ENCODE measurements around the gene RREB1.
"Not testable (repeated sequence)": the region's sequence is repeated elsewhere in the genome, so short reads cannot be mapped to it uniquely, and the experiment has no call there.

The RREB1 gene

DNA sequence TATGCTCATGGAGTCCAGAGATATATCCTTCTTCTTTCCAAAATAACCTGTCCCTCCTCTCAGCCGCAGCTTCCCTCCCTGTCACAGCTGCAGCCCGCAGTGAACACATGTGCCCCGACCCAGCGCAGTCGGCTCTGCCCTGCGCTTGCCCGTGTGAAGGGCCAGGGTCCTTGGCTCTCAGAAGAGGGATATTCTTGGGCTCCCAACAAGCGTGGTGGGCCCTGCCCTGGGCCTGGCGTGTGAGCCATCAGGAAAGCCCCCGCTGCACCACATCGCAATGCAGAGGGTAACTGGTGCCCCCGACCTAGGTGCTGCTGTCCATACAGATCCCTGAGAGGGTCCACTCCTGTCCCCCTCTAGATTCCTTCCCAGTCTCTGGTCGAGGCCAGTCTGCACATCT, 140.1 kb downstream of the RREB1 start:
- DNase-seq: no peak

DNA sequence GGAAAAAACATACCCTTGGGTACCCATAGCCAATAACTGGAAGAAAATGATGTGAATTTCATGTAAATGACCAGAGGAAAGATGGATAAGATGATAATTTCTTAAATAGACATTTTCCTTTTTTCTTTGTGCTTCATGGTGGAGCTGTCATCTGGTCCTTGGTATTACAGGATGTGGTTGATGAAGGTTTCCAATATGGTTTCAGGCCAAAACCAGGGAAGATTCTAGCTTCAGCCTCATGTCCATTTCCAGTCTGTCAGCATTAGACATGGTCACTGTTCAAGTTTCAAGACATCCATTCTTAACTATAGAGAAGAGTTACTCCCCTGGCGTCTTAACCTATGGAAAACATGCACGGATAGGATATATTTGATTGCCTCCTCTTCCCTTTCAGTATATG, 141.6 kb downstream of the RREB1 start:
- DNase-seq: no peak

DNA sequence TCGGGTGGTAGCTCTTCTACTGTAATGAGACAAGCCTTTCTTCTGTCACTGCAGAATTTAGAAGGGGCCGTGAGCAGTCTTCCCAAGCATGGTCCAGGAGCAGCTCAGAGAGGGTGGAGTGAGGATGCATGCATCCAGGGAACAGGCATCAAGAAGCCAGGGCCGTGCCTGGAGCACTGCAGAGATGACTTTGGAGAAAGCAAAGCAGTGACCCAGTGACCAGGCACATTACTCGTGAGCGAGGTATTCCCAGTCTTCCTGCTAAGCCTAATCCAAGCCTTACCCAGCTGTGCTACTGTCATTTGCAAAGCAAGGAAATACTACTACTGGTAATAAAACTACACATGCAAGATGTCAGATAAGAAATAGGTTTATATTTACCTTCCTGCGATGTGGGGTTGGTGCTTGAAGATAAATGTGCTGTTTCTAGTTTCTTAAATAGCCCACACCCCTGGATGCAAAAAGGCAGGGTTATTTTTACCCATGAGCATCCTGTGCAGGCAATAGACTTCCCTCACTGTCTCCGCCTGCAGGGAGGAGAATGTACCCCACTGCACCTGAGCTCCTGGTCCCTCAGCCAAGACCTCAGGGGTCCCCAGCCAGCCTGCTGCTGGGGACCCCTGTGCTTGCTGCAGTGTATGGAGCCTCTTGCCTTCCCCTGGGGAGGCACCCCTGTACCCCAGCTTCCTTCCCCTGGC, 142.3 kb downstream of the RREB1 start:
- DNase-seq: no peak

GRCh38 chr6:7250812-7251211, 143.1 kb downstream of the RREB1 start:
- DNase-seq: no peak

DNA sequence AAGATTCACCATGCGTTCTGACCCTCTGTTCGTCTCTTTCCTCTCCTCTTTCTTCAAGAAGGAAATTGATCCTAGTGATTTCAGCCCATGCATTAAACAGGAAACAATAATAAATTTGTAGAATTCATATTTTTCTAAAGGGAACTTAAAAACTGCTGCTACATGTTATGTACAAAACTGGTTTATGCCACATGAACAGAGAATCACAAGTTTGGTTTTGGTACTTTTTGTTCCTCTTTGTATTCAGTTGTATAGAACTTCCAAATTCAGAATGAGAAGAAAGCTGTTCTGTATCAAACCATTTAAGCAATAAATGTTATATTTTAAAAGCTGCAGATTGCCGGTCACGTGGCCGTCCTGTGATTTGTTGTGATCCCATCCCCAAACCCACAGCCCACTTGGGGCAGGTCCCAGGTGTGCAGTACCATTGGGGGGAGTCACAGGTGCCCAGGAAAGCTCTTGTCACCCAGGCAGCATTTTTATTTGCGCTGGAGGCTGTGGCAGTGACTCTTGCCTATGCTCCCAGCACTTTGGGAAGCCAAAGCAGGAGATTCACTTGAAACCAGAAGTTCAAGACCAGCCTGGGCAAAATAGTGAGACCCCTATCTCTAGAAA, 144.0 kb downstream of the RREB1 start:
- no peak for DNase-seq

DNA sequence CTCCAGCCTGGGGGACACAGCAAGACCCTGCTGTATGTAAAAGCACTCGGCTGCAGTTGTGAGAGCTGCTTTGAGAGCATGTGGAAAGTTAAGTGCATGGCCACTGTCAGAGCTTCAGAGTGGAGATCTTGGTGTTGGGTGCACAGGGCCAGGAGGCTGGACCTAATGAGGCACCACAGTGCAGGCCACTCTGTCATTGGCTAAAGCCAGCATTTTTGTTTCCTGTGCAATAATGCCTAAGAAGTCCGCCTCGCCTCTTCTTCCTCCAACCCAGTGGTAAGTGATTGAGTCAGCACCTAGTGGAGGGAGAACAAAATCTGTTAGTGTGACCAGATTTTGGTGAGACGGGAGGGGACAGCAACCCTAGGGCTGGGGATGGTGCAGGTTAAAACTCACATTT, 144.6 kb downstream of the RREB1 start:
- no peak for DNase-seq

DNA sequence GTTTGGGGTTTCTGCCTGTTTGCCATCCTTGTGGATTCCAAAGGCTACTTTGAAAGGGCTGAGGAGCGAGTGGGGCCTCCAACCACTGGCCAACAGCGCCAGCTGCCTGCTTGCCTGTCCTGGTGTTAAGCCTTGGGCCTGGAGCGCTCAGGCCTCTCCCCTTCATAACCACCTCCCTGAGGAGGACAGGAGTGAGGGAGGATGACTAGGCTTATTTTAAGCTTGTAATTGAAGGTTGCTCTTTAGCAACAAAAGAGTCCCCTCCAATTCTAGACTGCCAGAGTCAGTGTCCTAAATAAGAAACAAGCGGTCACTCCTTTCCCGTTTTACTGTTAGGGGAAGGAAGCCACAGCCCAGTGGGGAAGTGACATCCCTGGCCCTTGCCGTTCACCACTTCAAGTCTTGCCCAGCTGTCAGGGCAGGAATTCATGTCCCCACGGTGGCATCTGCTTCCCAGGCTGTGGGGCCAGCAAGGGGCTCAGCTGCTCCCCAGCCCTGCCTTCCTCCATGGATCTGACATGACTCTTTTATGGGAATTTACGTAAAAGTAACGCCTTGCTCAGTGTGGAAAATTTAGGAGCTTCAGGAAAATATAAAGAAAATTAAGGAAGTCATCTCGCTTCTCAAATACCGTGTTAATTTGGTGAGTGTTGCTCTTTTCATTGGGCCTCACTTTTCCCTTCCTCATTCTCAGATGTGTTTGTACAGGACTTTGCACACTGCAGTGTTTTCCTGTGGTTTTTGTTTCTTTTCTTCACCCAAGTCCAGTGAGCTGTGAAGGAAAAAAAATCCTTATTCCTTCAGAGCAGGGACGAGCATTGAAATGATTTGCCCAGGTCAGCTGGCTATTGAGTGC, 147.4 kb downstream of the RREB1 start:
- DNase-seq: no peak

DNA sequence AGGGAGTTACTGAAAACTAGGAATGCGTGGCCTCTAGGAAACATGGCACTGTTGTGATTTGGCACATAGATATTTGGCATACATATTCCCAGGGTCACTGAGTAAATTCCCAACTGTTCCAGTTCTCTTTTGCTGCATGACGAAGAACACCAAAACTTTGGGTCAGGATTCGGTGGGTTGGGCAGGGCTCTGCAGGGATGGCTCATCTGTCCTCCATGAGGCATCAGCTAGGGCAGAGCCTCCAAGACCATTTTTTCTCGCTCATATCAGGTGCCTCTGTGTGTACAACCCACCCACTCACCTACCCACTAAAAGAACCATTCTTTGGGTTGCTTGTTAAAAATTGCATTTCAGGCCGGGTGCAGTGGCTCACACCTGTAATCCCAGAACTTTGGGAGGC, 148.2 kb downstream of the RREB1 start:
- no peak for DNase-seq

GRCh38 chr6:7256785-7257184, 149.0 kb downstream of the RREB1 start:
- DNase-seq: no peak

- no peak for DNase-seq
Measured at GRCh38 chr6:7257521-7258230, 149.9 kb downstream of the RREB1 start.

GRCh38 chr6:7258231-7258763, 150.5 kb downstream of the RREB1 start:
- no peak for DNase-seq

GRCh38 chr6:7260291-7261031, 152.7 kb downstream of the RREB1 start:
- no peak for DNase-seq

DNA sequence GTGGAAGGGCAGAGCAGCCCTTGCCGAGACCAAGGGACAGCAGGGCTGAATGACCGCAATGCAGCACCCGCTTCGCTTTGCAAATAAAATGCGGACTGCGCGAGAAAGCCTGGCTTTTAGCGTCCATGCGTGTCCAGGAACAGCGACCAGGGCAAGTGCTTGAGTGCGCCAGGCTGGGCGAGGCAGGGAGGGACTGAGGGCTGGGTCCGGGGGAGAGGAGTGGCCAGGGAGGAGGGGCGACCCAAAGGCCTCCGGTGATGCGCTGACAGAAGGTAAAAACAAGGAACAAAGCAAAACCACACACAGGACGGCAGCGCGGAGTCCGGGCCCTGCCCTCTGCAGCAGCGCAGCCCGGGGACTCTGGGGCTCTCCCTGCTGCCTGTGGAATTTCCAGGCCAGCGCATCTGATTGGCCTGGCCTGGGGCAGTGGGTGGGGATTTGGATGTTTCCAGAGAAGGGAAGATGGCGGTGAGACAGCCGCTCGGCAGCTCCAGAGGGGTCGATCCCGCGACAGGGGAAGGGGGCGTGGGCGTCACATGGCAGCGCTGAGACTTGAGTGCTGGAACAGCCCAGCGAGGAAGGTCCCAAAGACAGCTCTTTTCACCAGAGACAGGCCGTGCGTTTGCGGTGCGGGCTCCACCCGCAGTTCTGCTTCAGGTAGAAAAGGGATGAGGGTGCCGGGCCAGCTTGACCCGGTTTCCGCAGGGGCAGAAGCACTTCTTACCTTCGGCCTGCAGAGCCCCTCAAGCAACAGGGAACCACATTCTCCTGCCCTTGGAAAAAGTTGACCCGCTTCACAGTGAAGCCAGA, 153.5 kb downstream of the RREB1 start:
- DNase-seq: peak; percentile 38

- no peak for DNase-seq
Measured at GRCh38 chr6:7261852-7262461, 154.2 kb downstream of the RREB1 start.

GRCh38 chr6:7262746-7263518, 155.2 kb downstream of the RREB1 start:
- no peak for DNase-seq

- not testable (repeated sequence) for DNase-seq
Measured at GRCh38 chr6:7263519-7263805, 155.7 kb downstream of the RREB1 start.

GRCh38 chr6:7264041-7264440, 156.3 kb downstream of the RREB1 start:
- DNase-seq: no peak

DNA sequence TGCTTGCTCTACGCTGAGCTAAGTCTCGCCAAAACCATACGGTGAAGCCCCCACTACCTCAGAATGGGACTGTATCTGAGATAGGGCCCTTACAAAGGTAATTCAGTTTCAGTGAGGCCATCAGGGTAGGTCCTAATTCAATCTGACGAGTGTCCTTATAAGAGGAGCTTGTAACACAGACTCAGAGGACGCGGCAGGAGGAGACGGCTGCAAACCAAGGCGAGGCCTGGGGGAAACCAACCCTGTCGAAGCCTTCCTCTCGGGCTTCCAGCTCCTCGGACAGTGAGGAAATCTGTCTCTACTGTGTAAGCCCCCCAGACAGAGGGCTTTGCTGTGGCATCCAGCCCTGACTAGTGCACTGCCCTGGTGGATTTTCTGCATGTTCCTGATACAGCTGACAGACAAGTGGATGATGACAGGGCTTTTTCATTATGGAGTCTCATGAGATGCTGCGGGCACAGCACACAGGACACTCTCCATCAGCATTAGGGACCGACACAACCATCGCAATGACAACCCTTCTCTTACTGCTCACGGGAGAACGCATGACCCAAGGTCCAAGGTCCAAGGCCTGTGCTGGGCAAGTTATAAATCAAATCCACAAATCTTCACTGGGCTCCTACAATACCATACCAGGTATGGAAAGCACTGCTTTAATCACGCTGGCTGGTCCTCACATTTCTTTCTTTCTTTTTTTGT, 157.1 kb downstream of the RREB1 start:
- no peak for DNase-seq

DNA sequence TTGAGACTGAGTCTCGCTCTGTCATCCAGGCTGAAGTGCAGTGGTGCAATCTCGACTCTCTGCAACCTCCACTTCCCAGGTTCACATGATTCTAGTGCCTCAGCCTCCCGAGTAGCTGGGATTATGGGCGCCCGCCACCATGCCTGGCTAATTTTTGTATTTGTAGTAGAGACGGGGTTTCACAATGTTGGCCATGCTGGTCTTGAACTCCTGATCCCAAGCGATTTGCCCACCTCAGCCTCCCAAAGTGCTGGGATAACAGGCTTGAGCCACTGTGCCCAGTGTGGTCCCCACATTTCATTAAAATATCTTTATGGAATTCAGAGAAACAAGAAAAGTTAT, 157.6 kb downstream of the RREB1 start:
- not testable (repeated sequence) for DNase-seq

- no peak for DNase-seq
Measured at GRCh38 chr6:7267071-7267465, 159.3 kb downstream of the RREB1 start.
